DOHH2 (cell line): ENCODE results near the gene UQCRH.
"Not testable (repeated sequence)": the region's sequence is repeated elsewhere in the genome, so short reads cannot be mapped to it uniquely, and the experiment has no call there.

ENCODE experiments used
- H3F3A ChIP-seq: fragments of 200-600 bp; sonication (generic), shearing (Covaris generic); 2 replicates; pipeline ENCODE4 v1.6.0; 2016; ENCODE audit warnings: antibody characterized with exemption, mild to moderate bottlenecking; ENCODE audit not compliant: control insufficient read depth, insufficient read depth
- H3K27ac ChIP-seq: fragments of 200-600 bp; sonication (generic); 2 replicates; pipeline ENCODE4 v1.5.1; 2014; ENCODE audit warnings: low read depth, mild to moderate bottlenecking, low read length, moderate library complexity
- H3K27me3 ChIP-seq: fragments of 200-600 bp; sonication (generic); 2 replicates; pipeline ENCODE4 v1.6.1; 2014; ENCODE audit warnings: mild to moderate bottlenecking, low read length, mixed read lengths; ENCODE audit not compliant: control insufficient read depth
- H3K36me3 ChIP-seq: fragments of 200-600 bp; sonication (generic); 2 replicates; pipeline ENCODE4 v1.6.1; 2014; ENCODE audit warnings: mild to moderate bottlenecking, low read length, moderate library complexity, mixed read lengths; ENCODE audit not compliant: control insufficient read depth
- H3K4me1 ChIP-seq: fragments of 200-600 bp; sonication (generic); 2 replicates; pipeline ENCODE4 v1.6.1; 2014; ENCODE audit warnings: mild to moderate bottlenecking, low read length, mixed read lengths; ENCODE audit not compliant: control insufficient read depth
- H3K4me2 ChIP-seq: fragments of 200-600 bp; sonication (generic); 2 replicates; pipeline ENCODE4 v1.6.0; 2014; ENCODE audit warnings: mild to moderate bottlenecking, low read length, moderate library complexity
- H3K4me3 ChIP-seq: fragments of 200-600 bp; sonication (generic); 2 replicates; pipeline ENCODE4 v1.5.1; 2014; ENCODE audit warnings: mild to moderate bottlenecking, low read length, mixed read lengths
- H3K79me2 ChIP-seq: fragments of 200-600 bp; sonication (generic); 2 replicates; pipeline ENCODE4 v1.6.1; 2014; ENCODE audit warnings: mild to moderate bottlenecking, low read length, mixed read lengths; ENCODE audit not compliant: control insufficient read depth
- H3K9me2 ChIP-seq: fragments of 200-600 bp; sonication (generic); replicated peaks from 2 replicates; pipeline ENCODE4 v1.6.1; 2014; ENCODE audit warnings: mild to moderate bottlenecking, low read length, mixed read lengths; ENCODE audit not compliant: control insufficient read depth
- H3K9me3 ChIP-seq: fragments of 200-600 bp; sonication (generic); 2 replicates; pipeline ENCODE4 v1.6.1; 2014; ENCODE audit warnings: antibody characterized with exemption, low read length, mixed read lengths; ENCODE audit not compliant: control insufficient read depth, insufficient read depth
- H4K20me1 ChIP-seq: fragments of 200-600 bp; sonication (generic); 2 replicates; pipeline ENCODE4 v1.6.0; 2014; ENCODE audit warnings: low read depth, mild to moderate bottlenecking, antibody characterized with exemption, low read length, moderate library complexity; ENCODE audit not compliant: control insufficient read depth, insufficient read depth

The UQCRH gene

GRCh38 chr1:46325285-46326076 is 22.0 kb downstream of the UQCRH start:
- H4K20me1 ChIP-seq, H3K27me3 ChIP-seq, H3K9me2 ChIP-seq, H3K9me3 ChIP-seq: not testable (repeated sequence)
- H3K36me3 ChIP-seq = peaks cover 31% of the 10 kb centered on the region
- peaks cover 94% of the 10 kb centered on the region for H3K4me1 ChIP-seq
- H3K4me2 ChIP-seq = peak overlapping the region; percentile 76
- H3K27ac ChIP-seq = peak overlapping the region; percentile 99
- peak overlapping the region; percentile 71 for H3K4me3 ChIP-seq
- H3K79me2 ChIP-seq = peaks cover 77% of the 10 kb centered on the region
- peaks cover 58% of the 10 kb centered on the region for H3F3A ChIP-seq

- not testable (repeated sequence) for H3K9me3 ChIP-seq, H4K20me1 ChIP-seq, H3K9me2 ChIP-seq, H3K27me3 ChIP-seq
- peaks cover 35% of the 10 kb centered on the region for H3K36me3 ChIP-seq
- peaks cover 67% of the 10 kb centered on the region for H3F3A ChIP-seq
- H3K27ac ChIP-seq = peak overlapping the region; percentile 99
- peaks cover 71% of the 10 kb centered on the region for H3K79me2 ChIP-seq
- peak overlapping the region; percentile 76 for H3K4me2 ChIP-seq
- H3K4me3 ChIP-seq = peak overlapping the region; percentile 71
- H3K4me1 ChIP-seq = peaks cover 88% of the 10 kb centered on the region
These were observed 24.7 kb downstream of the UQCRH start for GRCh38 chr1:46328182-46328581.

- not testable (repeated sequence) for H4K20me1 ChIP-seq
These were observed 26.3 kb downstream of the UQCRH start for GRCh38 chr1:46329807-46330206.

GRCh38 chr1:46330381-46330780 is 26.9 kb downstream of the UQCRH start:
- H3K9me2 ChIP-seq, H3K27me3 ChIP-seq, H3K9me3 ChIP-seq, H4K20me1 ChIP-seq: not testable (repeated sequence)
- Histone ChIP-seq H3K27ac (peak overlapping the region; percentile 87), H3K4me2 (peak overlapping the region; percentile 82), H3F3A (peaks cover 51% of the 10 kb centered on the region), H3K4me1 (peaks cover 82% of the 10 kb centered on the region), H3K79me2 (peaks cover 50% of the 10 kb centered on the region), H3K36me3 (peaks cover 31% of the 10 kb centered on the region), H3K4me3 (peak overlapping the region; percentile 88)

More at GRCh38 chr1:46329807-46330206, 26.3 kb downstream of the UQCRH start:
- Histone ChIP-seq H3K27ac (peak overlapping the region; percentile 87), H3K4me2 (peak overlapping the region; percentile 82), H3K4me3 (peak overlapping the region; percentile 88), H3K4me1 (peaks cover 88% of the 10 kb centered on the region), H3K79me2 (peaks cover 56% of the 10 kb centered on the region), H3F3A (peaks cover 53% of the 10 kb centered on the region), H3K36me3 (peaks cover 31% of the 10 kb centered on the region)
- not testable (repeated sequence) for H3K27me3 ChIP-seq, H3K9me3 ChIP-seq, H3K9me2 ChIP-seq

GRCh38 chr1:46331786-46332540 is 28.5 kb downstream of the UQCRH start:
- H4K20me1 ChIP-seq, H3K27me3 ChIP-seq, H3K9me2 ChIP-seq, H3K9me3 ChIP-seq: not testable (repeated sequence)
- H3K79me2 ChIP-seq = peaks cover 46% of the 10 kb centered on the region
- H3F3A ChIP-seq = peaks cover 35% of the 10 kb centered on the region
- H3K4me2 ChIP-seq = peak overlapping the region; percentile 69
- H3K4me3 ChIP-seq = peak overlapping the region; percentile 88
- H3K36me3 ChIP-seq = peaks cover 27% of the 10 kb centered on the region
- peak overlapping the region; percentile 87 for H3K27ac ChIP-seq
- H3K4me1 ChIP-seq = peaks cover 67% of the 10 kb centered on the region
